ENCODE data around the gene SLC12A3.

DNA sequence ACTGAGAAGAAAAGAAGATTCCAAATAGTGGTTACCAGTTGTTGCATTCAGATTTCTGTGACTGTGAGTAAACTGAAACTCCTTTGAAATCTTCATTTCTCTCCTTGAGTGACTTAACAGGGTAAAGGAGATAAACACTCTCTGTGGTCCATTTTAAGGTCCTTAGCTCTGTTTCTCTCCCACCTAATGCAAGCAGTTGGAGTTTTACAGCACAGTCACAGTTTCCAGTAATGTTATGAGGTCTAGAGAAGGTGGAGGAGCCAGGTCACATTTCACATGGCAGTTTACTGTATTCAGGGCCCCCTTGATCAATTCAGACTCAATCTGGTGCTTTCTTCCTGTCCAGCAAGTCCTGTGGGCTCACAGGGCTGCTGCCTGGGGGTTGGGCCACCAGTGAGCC is 32.2 kb upstream of the SLC12A3 start:
- TF ChIP-seq, protein P1, sequence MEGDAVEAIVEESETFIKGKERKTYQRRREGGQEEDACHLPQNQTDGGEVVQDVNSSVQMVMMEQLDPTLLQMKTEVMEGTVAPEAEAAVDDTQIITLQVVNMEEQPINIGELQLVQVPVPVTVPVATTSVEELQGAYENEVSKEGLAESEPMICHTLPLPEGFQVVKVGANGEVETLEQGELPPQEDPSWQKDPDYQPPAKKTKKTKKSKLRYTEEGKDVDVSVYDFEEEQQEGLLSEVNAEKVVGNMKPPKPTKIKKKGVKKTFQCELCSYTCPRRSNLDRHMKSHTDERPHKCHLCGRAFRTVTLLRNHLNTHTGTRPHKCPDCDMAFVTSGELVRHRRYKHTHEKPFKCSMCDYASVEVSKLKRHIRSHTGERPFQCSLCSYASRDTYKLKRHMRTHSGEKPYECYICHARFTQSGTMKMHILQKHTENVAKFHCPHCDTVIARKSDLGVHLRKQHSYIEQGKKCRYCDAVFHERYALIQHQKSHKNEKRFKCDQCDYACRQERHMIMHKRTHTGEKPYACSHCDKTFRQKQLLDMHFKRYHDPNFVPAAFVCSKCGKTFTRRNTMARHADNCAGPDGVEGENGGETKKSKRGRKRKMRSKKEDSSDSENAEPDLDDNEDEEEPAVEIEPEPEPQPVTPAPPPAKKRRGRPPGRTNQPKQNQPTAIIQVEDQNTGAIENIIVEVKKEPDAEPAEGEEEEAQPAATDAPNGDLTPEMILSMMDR (conservative IDR thresholded peaks at IDR 0.05), result no peak
- no peak for TF ChIP-seq ZFX (IDR thresholded peaks at IDR 0.05)

Measured in C4-2B (cell line).